Neural cell (in vitro differentiated cells): Measurements from ENCODE around the gene FAM72B.
"Not testable (repeated sequence)": the region's sequence is repeated elsewhere in the genome, so short reads cannot be mapped to it uniquely, and the experiment has no call there.

Experiments used
- EP300 ChIP-seq: fragments of 450-650 bp; conservative IDR thresholded peaks from 2 replicates; pipeline ENCODE4 v1.6.1; 2014; ENCODE audit warnings: antibody characterized with exemption, mild to moderate bottlenecking, moderate library complexity; ENCODE audit not compliant: poor library complexity, severe bottlenecking
- EZH2 ChIP-seq: fragments of 200-600, 300-800 bp; shearing (Covaris generic), sonication (generic); IDR thresholded peaks from 2 replicates; pipeline ENCODE4 v1.6.1; 2014; ENCODE audit warnings: antibody characterized with exemption, low read length, borderline replicate concordance, mild to moderate bottlenecking; ENCODE audit not compliant: insufficient read depth, poor library complexity, severe bottlenecking
- POLR2AphosphoS5 ChIP-seq: IDR thresholded peaks from 2 replicates; pipeline ENCODE4 v1.6.1; 2012
- RAD21 ChIP-seq: fragments of 450-650 bp; conservative IDR thresholded peaks from 2 replicates; pipeline ENCODE4 v1.6.1; 2014; ENCODE audit warnings: antibody characterized with exemption, mild to moderate bottlenecking, moderate library complexity
- TAF1 ChIP-seq: IDR thresholded peaks from 2 replicates; pipeline ENCODE4 v1.6.1; 2012; ENCODE audit warnings: low read depth
- TF ChIP-seq, protein P1 (sequence below): fragments of 450-650 bp; IDR thresholded peaks from 2 replicates; pipeline ENCODE4 v1.5.1; 2014; ENCODE audit warnings: antibody characterized with exemption, mild to moderate bottlenecking, moderate library complexity; ENCODE audit not compliant: poor library complexity, severe bottlenecking

DNA sequence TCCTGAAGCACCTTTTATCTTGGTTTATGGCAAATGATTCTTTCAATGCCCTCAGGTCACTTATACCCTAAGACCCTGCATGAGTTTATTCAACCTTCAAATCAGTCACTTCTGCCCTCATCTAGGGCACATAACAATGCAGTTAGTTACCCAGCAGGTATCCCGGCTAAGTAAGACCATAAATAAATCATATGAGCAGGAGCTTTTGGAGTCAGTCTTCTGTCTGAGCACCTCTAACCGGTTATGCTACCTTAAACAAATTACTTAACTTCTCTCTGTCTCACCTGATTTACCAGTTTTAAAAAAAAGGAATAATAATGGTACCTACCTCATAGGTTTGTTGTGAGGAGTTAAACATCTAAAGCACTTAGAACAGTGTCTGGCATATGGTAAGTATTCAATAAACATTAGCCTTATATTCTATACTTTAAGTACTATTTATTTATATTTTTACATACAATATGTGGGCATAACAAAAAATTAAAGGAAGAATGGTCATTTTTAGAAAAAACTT is 16.9 kb downstream of the FAM72B start:
- TF ChIP-seq RAD21, POLR2AphosphoS5, EZH2, EP300, TAF1: not testable (repeated sequence)
- TF ChIP-seq, protein P1, sequence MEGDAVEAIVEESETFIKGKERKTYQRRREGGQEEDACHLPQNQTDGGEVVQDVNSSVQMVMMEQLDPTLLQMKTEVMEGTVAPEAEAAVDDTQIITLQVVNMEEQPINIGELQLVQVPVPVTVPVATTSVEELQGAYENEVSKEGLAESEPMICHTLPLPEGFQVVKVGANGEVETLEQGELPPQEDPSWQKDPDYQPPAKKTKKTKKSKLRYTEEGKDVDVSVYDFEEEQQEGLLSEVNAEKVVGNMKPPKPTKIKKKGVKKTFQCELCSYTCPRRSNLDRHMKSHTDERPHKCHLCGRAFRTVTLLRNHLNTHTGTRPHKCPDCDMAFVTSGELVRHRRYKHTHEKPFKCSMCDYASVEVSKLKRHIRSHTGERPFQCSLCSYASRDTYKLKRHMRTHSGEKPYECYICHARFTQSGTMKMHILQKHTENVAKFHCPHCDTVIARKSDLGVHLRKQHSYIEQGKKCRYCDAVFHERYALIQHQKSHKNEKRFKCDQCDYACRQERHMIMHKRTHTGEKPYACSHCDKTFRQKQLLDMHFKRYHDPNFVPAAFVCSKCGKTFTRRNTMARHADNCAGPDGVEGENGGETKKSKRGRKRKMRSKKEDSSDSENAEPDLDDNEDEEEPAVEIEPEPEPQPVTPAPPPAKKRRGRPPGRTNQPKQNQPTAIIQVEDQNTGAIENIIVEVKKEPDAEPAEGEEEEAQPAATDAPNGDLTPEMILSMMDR, result not testable (repeated sequence)
